Peyer's patch (tissue), 4 donors: Measurements from ENCODE around the gene DDR2. TPM values are rescaled to one million over a fixed set of nuclear protein-coding genes. Genes with fewer than 3 reads are reported as not detected.

Experiments
- DNase-seq, 3 donors: peaks; one replicate each; pipeline ENCODE4 v3.0.0-alpha.2; 2017 to 2019
- H3K27ac ChIP-seq, 4 donors: fragments of 200-600 bp; sonication (generic); one replicate each; pipeline ENCODE4 v1.5.1; 2016 to 2019
- H3K27me3 ChIP-seq, 2 donors: fragments of 200-600 bp; sonication (generic); one replicate each; pipeline ENCODE4 v1.5.1; 2019
- H3K36me3 ChIP-seq, 3 donors: fragments of 200-600 bp; sonication (generic); one replicate each; pipeline ENCODE4 v1.5.1; 2016 to 2019
- H3K4me1 ChIP-seq, 4 donors: fragments of 200-600 bp; sonication (generic); one replicate each; pipeline ENCODE4 v1.5.1; 2016 to 2019
- H3K4me3 ChIP-seq, 4 donors: fragments of 200-600 bp; sonication (generic); 1 replicate in 3 of 4; 2 replicates in 1 of 4; pipeline ENCODE4 v1.5.1; 2016 to 2019; ENCODE audit warnings: mild to moderate bottlenecking in 1 of 4
- H3K9me3 ChIP-seq, 4 donors: fragments of 200-600 bp; sonication (generic); one replicate each; pipeline ENCODE4 v1.5.1; 2016 to 2019; ENCODE audit warnings: mild to moderate bottlenecking in 1 of 4
- CTCF ChIP-seq, 6 experiments: fragments of 450-650 bp in 4 of 6; fragments of 200-600 bp in 2 of 6; sonication (generic) in 1 of 6; IDR thresholded peaks; one replicate each; pipeline ENCODE4 v1.5.1; 2017 to 2019; ENCODE audit warnings: antibody characterized with exemption in 6 of 6, mild to moderate bottlenecking in 3 of 6, moderate library complexity in 1 of 6
- POLR2A ChIP-seq, 2 donors: fragments of 450-650 bp; IDR thresholded peaks; one replicate each; pipeline ENCODE4 v1.5.1; 2017; ENCODE audit warnings: antibody characterized with exemption in 2 of 2, mild to moderate bottlenecking in 2 of 2, moderate library complexity in 2 of 2
- total RNA-seq, 4 donors: library from RNA; depleted of rRNA; stranded (reverse); fragments of >200 nt; gene quantifications; one replicate each; pipeline ENCODE4 v1.1.0, GENCODE V29; 2016

DDR2 gene
- total RNA-seq, 4 donors from 2014 or later, result 14.9 to 112 (median 37.2) TPM

DNA sequence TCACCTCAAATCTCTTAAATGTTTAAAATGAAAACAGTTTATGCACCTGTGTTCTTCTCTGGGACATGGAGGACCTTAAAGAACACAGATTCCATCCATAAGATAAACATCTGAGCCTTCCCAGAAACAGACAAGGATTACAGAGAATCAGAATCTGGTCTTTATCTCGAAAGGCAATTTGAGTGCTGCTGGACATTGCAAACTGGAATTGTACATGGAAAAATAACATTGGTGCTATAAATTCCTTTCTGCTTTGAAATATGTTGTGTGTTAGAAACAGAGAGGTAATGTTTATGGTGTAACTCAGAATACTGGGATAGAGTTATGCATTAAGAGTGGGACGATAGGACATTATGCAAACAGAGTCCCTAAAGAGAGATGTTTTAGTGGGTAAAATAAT is 6.6 kb upstream of the DDR2 start:
- no peak overlapping the region for H3K4me3 ChIP-seq
- peak overlapping the region in 1 of 4 donors; percentile 65 for H3K27ac ChIP-seq
- no peak for DNase-seq
- no peaks in the 10 kb centered on the region for H3K4me1 ChIP-seq
- TF ChIP-seq CTCF (IDR thresholded peaks at IDR 0.05), result no peak
- TF ChIP-seq POLR2A (IDR thresholded peaks at IDR 0.05), result no peak
- H3K27me3 ChIP-seq, result no peaks in the 10 kb centered on the region
- no peaks in the 10 kb centered on the region for H3K36me3 ChIP-seq
- H3K9me3 ChIP-seq, result no peaks in the 10 kb centered on the region

DNA sequence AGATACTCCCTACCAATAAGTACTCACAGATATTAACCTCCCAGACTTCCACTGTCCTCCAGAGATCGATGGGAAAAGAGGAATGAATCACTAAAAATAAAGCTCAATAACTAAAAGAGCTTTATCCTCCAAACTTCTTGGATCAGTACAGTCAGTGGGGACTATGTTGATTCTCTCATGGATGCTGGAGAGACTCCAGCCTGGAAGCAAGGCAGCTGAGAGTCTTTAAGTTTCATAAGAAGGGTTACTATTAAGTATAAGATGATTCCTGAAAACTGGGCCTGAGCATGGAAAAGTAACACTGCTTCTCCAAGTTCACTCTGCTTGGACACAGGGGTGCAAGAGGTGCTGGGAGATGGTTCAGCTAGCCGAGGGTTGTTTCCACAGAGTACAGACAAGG is 6.2 kb upstream of the DDR2 start:
- no peaks in the 10 kb centered on the region for H3K27me3 ChIP-seq
- no peaks in the 10 kb centered on the region for H3K9me3 ChIP-seq
- no peaks in the 10 kb centered on the region for H3K36me3 ChIP-seq
- DNase-seq, result no peak
- peak overlapping the region in 3 of 4 donors; percentile 6 to 65 (median 15) for H3K27ac ChIP-seq
- peak overlapping the region in 1 of 4 donors; percentile 12 for H3K4me3 ChIP-seq
- H3K4me1 ChIP-seq, result no peaks in the 10 kb centered on the region
- no peak for TF ChIP-seq POLR2A (IDR thresholded peaks at IDR 0.05)
- no peak for TF ChIP-seq CTCF (IDR thresholded peaks at IDR 0.05)

DNA sequence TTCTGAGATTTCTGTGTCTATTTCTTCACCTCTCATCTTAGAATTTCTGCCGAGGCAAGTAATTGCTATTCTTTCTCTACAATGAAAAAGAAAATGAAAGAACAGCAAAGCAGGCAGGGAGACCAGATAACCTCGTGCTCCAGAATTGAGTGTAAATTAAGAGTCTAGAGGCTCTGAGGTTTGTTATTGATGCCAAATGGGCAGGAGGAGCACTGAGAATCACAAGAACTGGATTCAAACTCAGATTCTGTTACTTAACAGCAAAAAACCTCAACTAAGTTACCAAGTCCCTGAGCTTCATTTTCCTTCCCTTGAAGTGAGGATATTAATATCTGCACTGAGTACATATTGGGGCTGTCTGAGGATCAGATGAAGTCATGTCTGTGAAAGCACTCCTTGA is 5.5 kb upstream of the DDR2 start:
- TF ChIP-seq CTCF (IDR thresholded peaks at IDR 0.05) (no peak), POLR2A (IDR thresholded peaks at IDR 0.05) (no peak)
- no peak for DNase-seq
- no peaks in the 10 kb centered on the region for H3K36me3 ChIP-seq
- H3K9me3 ChIP-seq, result no peaks in the 10 kb centered on the region
- H3K4me1 ChIP-seq, result no peaks in the 10 kb centered on the region
- H3K27me3 ChIP-seq, result no peaks in the 10 kb centered on the region
- peak overlapping the region in 3 of 4 donors; percentile 6 to 65 (median 15) for H3K27ac ChIP-seq
- peak overlapping the region in 1 of 4 donors; percentile 12 for H3K4me3 ChIP-seq

GRCh38 chr1:162627662-162628296 is 4.5 kb upstream of the DDR2 start:
- H3K27me3 ChIP-seq, result no peaks in the 10 kb centered on the region
- DNase-seq, result no peak
- no peaks in the 10 kb centered on the region for H3K4me1 ChIP-seq
- no peaks in the 10 kb centered on the region for H3K36me3 ChIP-seq
- no peaks in the 10 kb centered on the region for H3K9me3 ChIP-seq
- peak overlapping the region in 1 of 4 donors; percentile 65 for H3K27ac ChIP-seq
- no peak overlapping the region for H3K4me3 ChIP-seq
- TF ChIP-seq CTCF (IDR thresholded peaks at IDR 0.05) (peak in 4 of 6 experiments; percentile 34 to 49 (median 40)), POLR2A (IDR thresholded peaks at IDR 0.05) (no peak)

GRCh38 chr1:162629077-162629627 is 3.1 kb upstream of the DDR2 start:
- Histone ChIP-seq H3K4me3 (no peak overlapping the region), H3K9me3 (no peaks in the 10 kb centered on the region), H3K27me3 (no peaks in the 10 kb centered on the region), H3K27ac (no peak overlapping the region), H3K4me1 (no peaks in the 10 kb centered on the region), H3K36me3 (no peaks in the 10 kb centered on the region)
- DNase-seq, result no peak
- no peak for TF ChIP-seq POLR2A (IDR thresholded peaks at IDR 0.05)
- no peak for TF ChIP-seq CTCF (IDR thresholded peaks at IDR 0.05)
